ENCODE data around the gene SPOUT1.
A peak's percentile ranks its signal among the peaks of the same experiment; 100 is the strongest.
"Not testable (repeated sequence)": the region's sequence is repeated elsewhere in the genome, so short reads cannot be mapped to it uniquely, and the experiment has no call there.

Gene SPOUT1

DNA sequence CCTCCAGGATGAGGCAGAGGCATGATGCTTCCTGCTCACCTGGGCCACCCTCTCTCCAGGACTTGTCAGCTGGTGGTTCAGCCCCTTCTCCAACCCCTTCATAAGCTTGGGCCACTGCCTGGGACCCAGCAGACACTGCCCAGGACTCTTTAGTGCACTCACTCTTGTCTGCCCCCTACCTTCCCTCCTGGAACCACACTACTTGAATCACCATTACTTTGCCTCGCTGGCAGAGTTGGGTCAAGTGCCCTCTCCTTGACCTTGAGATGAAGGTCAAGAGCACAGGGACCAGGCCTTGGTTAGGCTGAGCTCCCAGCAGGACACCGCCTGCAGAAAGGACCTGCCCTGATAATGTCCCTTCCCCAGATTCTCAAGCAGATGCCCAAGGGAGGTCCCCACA is 19.8 kb downstream of the SPOUT1 start:
- DNase-seq (ENCODE audit: low spot score), result no peak

- DNase-seq (ENCODE audit: low spot score), result no peak
Observed at GRCh38 chr9:128809036-128809599, 20.5 kb downstream of the SPOUT1 start.

DNA sequence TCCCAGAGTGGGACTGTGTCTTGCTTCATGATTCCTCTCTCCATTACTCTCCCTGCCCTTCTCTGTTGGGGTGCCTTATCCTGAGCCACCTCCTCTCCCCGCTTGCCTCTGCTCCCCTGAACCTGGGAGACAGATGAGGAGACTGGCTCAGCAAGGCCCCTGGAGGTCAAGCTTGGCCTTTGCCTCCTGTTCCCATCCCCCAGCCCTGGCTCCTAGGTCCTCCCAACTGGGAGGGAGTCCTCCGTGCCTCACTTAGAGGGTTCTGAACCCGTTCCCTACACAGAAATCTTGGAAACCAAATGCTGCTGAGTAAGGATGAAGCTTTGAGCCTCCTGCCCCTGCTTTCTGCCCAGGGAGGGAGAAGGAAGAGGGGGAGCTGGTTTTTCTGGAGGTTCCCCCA is 21.1 kb downstream of the SPOUT1 start:
- no peak for DNase-seq (ENCODE audit: low spot score)

DNA sequence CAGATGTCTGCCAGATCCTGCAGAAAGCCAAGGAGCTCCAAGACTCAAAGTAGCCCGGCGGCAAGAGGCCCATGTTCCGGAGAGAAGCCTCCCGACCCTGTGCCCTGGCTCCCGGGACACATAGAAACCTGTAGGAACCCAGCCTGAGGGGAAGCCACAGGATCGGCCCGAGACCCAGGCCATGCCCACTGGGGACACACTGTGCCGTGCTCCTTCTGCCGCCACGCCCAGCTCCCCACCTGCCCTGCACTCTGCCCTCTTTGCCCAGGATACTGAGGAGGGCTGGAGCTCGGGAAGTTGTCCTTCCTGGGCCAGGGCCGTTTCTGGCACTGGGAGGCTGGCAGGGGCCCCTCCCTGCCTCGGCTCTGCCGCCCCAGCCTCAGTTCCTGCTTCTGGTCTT is 21.8 kb downstream of the SPOUT1 start:
- DNase-seq (ENCODE audit: low spot score), result no peak

GRCh38 chr9:128805661-128806060 is 23.9 kb downstream of the SPOUT1 start:
- no peak for DNase-seq (ENCODE audit: low spot score)

GRCh38 chr9:128802482-128802881 is 27.1 kb downstream of the SPOUT1 start:
- DNase-seq (ENCODE audit: low spot score), result no peak

DNA sequence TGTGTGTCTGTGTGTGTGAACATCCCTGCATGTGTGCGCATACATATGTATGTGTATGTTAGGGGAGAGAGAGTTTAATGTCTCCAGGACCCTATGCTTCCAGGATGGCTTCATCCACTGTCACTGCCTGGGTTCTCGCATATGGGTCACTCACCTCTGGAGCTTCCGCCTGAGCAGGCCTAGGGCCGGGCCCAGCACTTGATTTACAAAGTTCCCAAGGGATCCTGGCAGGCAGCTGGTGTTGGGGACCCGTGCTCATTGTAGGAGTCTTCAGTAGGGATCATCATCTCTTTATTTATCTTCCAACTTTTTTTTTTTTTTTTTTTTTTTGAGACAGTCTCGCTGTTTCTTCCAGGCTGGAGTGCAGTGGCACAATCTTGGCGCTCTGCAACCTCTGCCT is 29.5 kb downstream of the SPOUT1 start:
- DNase-seq (ENCODE audit: low spot score), result no peak

- no peak for DNase-seq (ENCODE audit: low spot score)
Observed at GRCh38 chr9:128798896-128799295, 30.7 kb downstream of the SPOUT1 start.

DNA sequence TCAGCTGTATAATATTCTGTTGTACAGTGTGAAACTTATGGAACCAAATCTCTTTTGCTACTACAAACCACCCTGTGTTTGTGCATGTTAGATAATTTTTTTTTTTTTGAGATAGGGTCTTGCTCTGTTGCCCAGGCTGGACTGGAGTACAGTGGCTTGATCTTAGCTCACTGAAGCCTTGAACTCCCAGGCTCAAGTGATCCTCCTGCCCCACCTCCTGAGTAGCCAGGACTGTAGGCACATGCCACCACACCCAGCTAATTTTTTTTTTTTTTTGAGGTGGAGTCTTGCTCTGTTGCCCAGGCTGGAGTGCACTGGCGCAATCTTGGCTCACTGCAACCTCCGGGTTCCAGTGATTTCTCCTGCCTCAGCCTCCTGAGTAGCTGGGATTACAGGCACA is 34.6 kb downstream of the SPOUT1 start:
- DNase-seq (ENCODE audit: low spot score), result not testable (repeated sequence)

DNA sequence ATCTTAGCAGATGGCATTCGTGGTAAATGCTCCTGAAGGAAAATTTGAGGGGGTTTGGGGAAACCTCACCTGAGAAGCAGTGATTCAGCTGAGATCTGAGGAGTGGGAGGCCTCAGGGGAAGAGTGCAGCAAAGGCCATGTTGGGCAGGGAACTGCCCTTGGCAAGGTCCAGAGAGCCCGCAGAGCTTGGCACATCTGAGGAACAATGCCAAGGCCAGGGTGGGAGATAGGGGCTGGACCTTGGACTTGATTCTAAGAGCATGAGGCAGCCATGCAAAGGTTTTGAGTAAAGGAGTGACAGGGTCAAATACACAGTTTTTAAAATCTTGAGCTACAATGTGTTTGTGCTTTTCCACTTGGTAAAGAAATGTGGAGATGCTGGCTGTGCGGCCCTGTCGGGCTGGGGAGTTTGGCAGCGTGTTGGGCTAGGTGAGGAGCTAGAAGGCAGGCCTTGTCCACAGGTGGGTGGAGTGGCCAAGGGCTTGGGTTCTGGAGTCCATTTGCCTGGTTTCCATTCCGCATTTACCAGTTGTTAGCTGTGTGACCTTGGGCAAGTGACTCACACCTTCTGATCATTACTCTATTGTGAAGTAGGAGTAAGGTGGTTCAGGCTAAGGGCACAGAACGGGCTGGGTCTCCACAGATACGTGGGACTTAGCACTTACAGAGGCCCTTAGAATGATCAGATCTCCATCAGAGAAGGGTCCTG is 36.5 kb downstream of the SPOUT1 start:
- no peak for DNase-seq (ENCODE audit: low spot score)

DNA sequence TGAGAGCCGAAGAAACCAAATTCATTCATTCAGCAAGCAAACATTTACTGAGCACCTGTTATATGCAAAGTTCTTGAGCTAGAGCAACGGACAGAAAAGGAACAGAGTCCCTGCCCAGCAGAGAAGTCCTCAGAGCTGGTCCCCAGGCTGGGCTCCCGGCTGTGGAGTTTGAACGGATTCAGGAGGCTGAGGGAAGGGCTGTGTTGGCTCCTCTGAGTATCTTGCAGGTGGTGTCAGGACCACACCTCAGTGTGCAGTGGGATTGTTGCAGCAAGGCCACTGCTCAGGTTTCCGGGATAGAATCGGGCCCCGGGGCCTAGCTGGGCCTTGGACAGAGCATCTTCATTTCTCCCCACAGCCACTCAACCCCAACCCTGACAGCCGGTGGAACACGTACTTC is 37.5 kb downstream of the SPOUT1 start:
- DNase-seq (ENCODE audit: low spot score), result no peak

GRCh38 chr9:128790536-128790935 is 39.1 kb downstream of the SPOUT1 start:
- DNase-seq (ENCODE audit: low spot score), result no peak

GRCh38 chr9:128788445-128788844 is 41.1 kb downstream of the SPOUT1 start:
- no peak for DNase-seq (ENCODE audit: low spot score)

DNA sequence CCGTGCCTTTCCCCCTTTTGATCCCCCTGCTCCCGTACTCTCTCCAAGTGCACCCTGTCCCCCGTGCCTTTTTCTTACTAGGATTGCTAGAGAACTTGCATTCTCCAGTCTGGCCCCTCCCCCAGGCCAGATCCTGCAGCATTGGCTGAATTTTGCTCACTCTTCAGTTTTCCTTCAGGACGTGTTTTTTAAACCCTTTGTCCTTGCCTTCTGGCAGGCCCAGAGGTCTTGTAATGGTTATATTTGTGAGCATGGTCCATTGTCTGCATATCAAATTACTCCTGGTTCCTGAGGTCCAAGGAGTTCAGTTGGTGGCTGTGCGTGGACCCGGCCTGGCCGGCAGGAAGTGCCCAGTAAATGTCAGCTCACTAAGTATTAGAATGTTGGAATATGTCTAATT is 41.9 kb downstream of the SPOUT1 start:
- peak; percentile 45 for DNase-seq (ENCODE audit: low spot score)

GRCh38 chr9:128786681-128787601 is 42.7 kb downstream of the SPOUT1 start, which contains the start of gene TBC1D13:
Gene TBC1D13 (plus strand): TSS chr9:128787253. CDS start chr9:128787354, 101 bp downstream.
- peak; percentile 96 for DNase-seq (ENCODE audit: low spot score)

GRCh38 chr9:128785427-128785826 is 44.2 kb downstream of the SPOUT1 start:
- no peak for DNase-seq (ENCODE audit: low spot score)

DNA sequence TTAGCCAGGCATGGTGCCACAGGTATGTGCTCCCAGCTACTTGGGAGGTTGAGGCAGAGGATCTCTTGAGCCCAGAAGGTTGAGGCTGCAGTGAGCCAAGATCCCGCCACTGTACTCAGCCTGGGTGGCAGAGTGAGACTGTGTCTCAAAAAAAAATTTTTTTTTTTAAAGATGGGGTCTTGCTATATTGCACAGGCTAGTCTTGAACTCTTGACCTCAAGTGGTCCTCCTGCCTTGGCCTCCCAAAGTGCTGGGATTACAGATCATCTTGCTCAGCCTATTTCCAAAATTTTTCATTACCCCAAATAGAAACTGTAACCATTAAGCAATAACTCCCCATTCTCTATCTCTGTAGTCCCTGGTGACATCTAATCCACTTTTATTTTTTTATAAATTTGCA is 46.9 kb downstream of the SPOUT1 start:
- no peak for DNase-seq (ENCODE audit: low spot score)

DNA sequence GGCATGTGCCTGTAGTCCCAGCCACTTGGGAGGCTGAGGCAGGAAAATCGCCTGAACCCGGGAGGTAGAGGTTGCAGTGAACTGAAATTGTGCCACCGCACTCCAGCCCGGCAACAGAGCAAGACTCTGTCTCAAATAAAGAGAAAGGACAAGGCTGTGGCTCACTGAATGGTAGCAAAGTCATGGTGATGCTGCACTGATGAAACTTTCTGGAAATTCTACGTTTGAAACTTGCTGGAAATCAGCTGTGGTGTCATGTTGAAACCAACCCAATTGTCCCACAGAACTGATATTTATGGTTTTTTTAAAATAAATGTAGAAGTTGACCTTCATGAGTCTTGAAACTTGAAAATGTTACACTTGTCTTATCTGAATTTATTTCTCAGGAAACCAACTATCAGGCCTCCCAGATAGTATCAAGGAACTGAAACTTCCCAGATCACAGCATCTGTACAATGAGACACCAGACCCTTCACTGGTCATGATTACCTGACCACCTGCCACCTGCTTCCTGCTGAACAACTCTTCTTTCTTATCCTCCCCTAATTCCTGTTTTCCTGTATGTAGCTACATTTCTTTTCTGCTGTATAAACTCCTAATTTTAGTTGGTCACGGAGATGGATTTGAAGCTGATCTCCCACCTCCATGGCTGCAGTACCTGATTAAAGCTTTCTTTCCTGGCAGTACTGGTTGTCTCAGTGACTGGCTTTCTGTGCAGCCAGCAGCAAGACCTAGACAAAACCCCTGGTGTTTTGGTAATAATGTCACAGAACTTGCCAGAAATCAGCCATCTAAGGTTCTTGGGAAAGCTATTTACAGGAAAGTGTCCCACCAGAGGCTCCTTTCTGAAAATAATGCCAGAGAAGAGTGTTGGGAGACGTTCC is 48.2 kb downstream of the SPOUT1 start:
- no peak for DNase-seq (ENCODE audit: low spot score)

DNA sequence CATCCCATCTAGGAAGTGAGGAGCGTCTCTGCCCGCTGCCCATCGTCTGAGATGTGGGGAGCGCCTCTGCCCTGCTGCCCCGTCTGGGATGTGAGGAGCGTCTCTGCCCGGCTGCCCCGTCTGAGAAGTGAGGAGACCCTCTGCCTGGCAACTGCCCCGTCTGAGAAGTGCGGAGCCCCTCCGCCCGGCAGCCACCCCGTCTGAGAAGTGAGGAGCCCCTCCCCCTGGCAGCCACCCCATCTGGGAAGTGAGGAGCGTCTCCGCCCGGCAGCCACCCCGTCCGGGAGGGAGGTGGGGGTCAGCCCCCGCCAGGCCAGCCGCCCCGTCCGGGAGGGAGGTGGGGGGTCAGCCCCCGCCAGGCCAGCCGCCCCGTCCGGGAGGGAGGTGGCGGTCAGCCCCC is 49.5 kb downstream of the SPOUT1 start:
- not testable (repeated sequence) for DNase-seq (ENCODE audit: low spot score)

- no peak for DNase-seq (ENCODE audit: low spot score)
Observed at GRCh38 chr9:128774804-128775203, 54.8 kb downstream of the SPOUT1 start.

- DNase-seq (ENCODE audit: low spot score), result no peak
Observed at GRCh38 chr9:128773049-128773448, 56.5 kb downstream of the SPOUT1 start.

Measured in AG08396 (cell line).